HG03432 (cell line): ENCODE data around the gene F2.
A peak's percentile ranks its signal among the peaks of the same experiment; 100 is the strongest.
"Not testable (repeated sequence)": the region's sequence is repeated elsewhere in the genome, so short reads cannot be mapped to it uniquely, and the experiment has no call there.

Source experiments
- ATAC-seq: cut with Tn5 transposase; IDR thresholded peaks from one replicate; pipeline ENCODE4 v1.9.1; 2021; ENCODE audit warnings: mild to moderate bottlenecking, moderate library complexity; ENCODE audit not compliant: unreplicated experiment

Gene F2

GRCh38 chr11:46684367-46684766 lies 34.6 kb upstream of the F2 start:
- no peak for ATAC-seq

GRCh38 chr11:46686886-46687795 lies 31.9 kb upstream of the F2 start:
- no peak for ATAC-seq

DNA sequence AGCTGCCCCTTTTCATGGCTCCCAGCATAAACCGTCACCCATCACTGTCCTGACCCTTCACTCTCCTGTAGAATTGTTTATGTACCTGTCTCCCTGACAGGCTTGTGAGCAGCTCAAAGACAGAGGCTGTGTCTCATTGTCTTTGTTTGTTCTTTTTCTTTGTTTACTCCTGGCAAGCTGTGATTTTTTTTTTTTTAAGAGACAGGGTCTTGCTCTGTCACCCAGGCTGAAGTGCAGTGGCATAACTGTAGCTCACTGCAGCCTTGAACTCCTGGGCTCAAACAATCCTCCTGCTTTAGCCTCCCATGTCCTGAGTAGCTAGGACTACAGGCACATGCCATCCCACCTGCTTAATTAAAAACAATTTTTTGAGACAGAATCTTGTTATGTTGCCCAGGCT lies 28.3 kb upstream of the F2 start:
- ATAC-seq = no peak

GRCh38 chr11:46692450-46692849 lies 26.6 kb upstream of the F2 start:
- no peak for ATAC-seq

DNA sequence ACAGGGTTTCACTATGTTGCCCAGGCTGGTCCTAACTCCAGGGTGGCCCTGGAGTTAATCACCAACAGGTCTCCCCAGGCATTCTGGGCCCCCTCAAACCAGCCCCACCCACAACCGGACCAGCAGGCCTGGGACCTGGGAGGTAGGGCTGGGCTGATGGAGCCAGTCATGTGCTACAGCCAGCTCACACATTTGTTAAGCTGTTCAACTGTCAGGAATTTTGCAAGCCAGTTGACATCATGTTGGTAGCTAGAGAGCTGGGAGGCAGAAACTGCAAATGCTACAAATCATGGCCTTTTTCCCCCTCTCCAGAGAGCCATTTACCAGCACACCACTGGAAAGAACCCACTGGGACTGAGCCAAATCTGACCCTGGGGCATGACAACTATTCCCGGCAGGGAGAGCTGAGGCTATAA lies 25.4 kb upstream of the F2 start:
- no peak for ATAC-seq

- ATAC-seq = no peak
Measured at GRCh38 chr11:46694072-46694471, 24.9 kb upstream of the F2 start.

GRCh38 chr11:46694607-46695006 lies 24.4 kb upstream of the F2 start:
- no peak for ATAC-seq

DNA sequence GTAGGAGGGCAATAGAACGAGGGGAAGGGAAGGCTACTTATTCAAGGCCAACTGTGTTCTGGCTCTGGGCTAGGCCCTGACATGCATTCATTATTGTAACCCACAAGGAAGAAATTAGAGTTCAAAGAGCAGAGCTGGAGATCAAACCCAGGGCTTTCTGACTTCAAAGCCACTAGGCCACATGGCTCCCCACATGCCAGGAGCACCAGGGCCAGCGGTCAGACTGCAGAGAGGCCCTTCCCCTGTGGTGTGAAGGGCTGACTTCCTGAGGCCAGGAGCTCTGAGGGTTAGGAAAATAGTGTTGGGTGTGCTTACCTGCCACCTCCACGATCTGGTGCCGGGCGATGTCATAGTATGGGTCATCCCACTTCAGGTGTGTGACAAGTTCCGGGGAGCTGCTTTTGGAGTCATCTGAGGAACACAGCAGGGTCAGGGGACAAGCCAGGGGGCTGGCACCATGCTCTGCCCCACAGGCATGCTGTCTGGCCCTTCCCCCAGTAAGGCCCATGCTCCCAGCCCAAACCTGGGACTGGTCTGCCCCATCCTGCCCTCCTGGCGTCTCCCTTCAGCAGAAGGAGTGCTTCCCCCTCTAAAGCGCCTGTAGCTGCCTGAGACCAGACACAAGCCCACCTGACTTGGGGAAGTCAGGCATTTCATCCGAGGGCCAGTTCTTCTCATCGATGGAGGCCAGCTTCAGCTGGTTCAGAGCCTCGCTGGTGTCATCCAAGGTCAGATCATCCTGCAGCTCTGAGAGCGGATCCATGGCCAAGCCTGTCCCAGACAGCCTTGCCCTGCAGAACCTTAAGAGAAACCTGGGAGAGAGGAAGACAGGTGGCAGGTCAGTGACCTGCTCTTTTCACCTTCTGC lies 23.4 kb upstream of the F2 start:
- no peak for ATAC-seq

- no peak for ATAC-seq
Measured at GRCh38 chr11:46696212-46696558, 22.8 kb upstream of the F2 start.

GRCh38 chr11:46697303-46697702 lies 21.7 kb upstream of the F2 start:
- ATAC-seq = no peak

- ATAC-seq = no peak
Measured at GRCh38 chr11:46697723-46698122, 21.3 kb upstream of the F2 start.

- no peak for ATAC-seq
Measured at GRCh38 chr11:46698597-46698996, 20.4 kb upstream of the F2 start.

- ATAC-seq = peak; percentile 95
Measured at GRCh38 chr11:46700241-46701077, 18.6 kb upstream of the F2 start, which contains the start of the genes ARHGAP1 and ZNF408. TSS of gene ARHGAP1 (minus strand) at chr11:46700619. CDS start at chr11:46696107, 4,512 bp downstream. TSS of gene ZNF408 (plus strand) at chr11:46701031. CDS start at chr11:46701048, 17 bp downstream.

- ATAC-seq = peak; percentile 3
Measured at GRCh38 chr11:46701078-46701654, 17.8 kb upstream of the F2 start.

GRCh38 chr11:46705070-46705688 lies 13.8 kb upstream of the F2 start:
- ATAC-seq = no peak

GRCh38 chr11:46706886-46707285 lies 12.1 kb upstream of the F2 start:
- no peak for ATAC-seq

- not testable (repeated sequence) for ATAC-seq
Measured at GRCh38 chr11:46709351-46709750, 9.7 kb upstream of the F2 start.

DNA sequence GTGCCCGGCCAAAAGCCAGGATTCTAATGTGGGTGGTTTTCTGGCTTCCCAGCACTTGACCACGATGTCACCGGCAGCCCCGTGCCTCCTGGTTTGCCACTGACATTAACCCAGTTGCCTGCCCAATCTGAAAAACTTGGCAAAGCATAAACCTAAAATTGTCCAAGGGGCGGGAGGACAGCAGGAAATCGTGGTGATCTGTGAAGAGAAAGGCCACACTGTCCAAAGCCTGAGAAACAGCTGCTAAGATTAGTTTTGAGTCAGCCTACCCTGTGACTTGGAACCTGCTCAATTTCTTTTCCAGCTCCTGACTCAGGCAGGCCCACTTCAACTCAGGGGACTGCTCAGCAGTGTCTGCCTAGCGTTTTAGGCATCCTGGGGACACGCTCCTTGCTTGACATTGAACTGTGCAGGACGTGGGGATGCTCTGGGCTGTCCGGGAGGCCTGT lies 8.2 kb upstream of the F2 start:
- no peak for ATAC-seq

GRCh38 chr11:46711303-46711702 lies 7.7 kb upstream of the F2 start:
- no peak for ATAC-seq
